SK-N-SH (cell line): Measurements from ENCODE around the gene CHD5. TPM values are rescaled to one million over a fixed set of nuclear protein-coding genes. Genes with fewer than 3 reads are reported as not detected.

Experiments used
- CTCF ChIA-PET: fragments of 300-600, 350-600 bp; formaldehyde crosslinking; extraction: SDS; loops from one replicate; lab custom pipeline; 2021; lab: Yijun Ruan, JAX
- POLR2A ChIA-PET: fragments of 350-600 bp; sonication (Branson Sonifier 250); formaldehyde crosslinking; extraction: SDS; loops from one replicate; lab custom pipeline; 2020; ENCODE audit warnings: antibody characterized with exemption, inconsistent platforms; lab: Yijun Ruan, JAX
- DNase-seq: peaks from one replicate; pipeline ENCODE4 v3.0.0; 2012
- H2AFZ ChIP-seq: fragments of 200-600 bp; sonication (generic); 2 replicates; pipeline ENCODE4 v1.8.1; 2016; ENCODE audit warnings: antibody characterized with exemption, mild to moderate bottlenecking, low read depth
- H3F3A ChIP-seq: fragments of 200-600 bp; sonication (generic); replicated peaks from 2 replicates; pipeline ENCODE3; 2016; ENCODE audit warnings: antibody characterized with exemption, mild to moderate bottlenecking; ENCODE audit not compliant: insufficient read depth
- H3K27ac ChIP-seq, 2 experiments: fragments of 200-500 bp in 1 of 2; fragments of 200-600 bp in 1 of 2; sonication (Bioruptor generic) in 1 of 2; sonication (generic), shearing (Covaris generic) in 1 of 2; 2 replicates each; pipeline versions ENCODE4 v1.5.1 to v1.6.1; 2014 to 2016; ENCODE audit warnings: low read depth in 2 of 2, inconsistent platforms in 1 of 2, low read length in 1 of 2, mild to moderate bottlenecking in 1 of 2, mixed read lengths in 1 of 2
- H3K27me3 ChIP-seq: fragments of 200-600 bp; sonication (generic), shearing (Covaris generic); 2 replicates; pipeline ENCODE4 v1.6.1; 2016; ENCODE audit warnings: mixed run types; ENCODE audit not compliant: insufficient read depth
- H3K36me3 ChIP-seq, 2 experiments: fragments of 200-500 bp in 1 of 2; fragments of 200-600 bp in 1 of 2; sonication (Bioruptor generic) in 1 of 2; sonication (generic) in 1 of 2; replicated peaks in 1 of 2; 2 replicates each; pipeline versions ENCODE3 to v1.5.1; 2014 to 2016; ENCODE audit warnings: low read length in 1 of 2, mild to moderate bottlenecking in 1 of 2; ENCODE audit not compliant: insufficient read depth in 2 of 2, control insufficient read depth in 1 of 2
- H3K4me1 ChIP-seq, 2 experiments: fragments of 200-500 bp in 1 of 2; fragments of 200-600 bp in 1 of 2; sonication (Bioruptor generic) in 1 of 2; sonication (generic), shearing (Covaris generic) in 1 of 2; 2 replicates each; pipeline versions ENCODE4 v1.5.1 to v1.6.1; 2014 to 2016; ENCODE audit warnings: low read depth in 1 of 2, low read length in 1 of 2, mixed run types in 1 of 2; ENCODE audit not compliant: insufficient read depth in 2 of 2, control insufficient read depth in 1 of 2
- H3K4me2 ChIP-seq: fragments of 200-600 bp; sonication (generic), shearing (Covaris generic); 2 replicates; pipeline ENCODE4 v1.6.1; 2017; ENCODE audit warnings: mixed run types
- H3K4me3 ChIP-seq, 2 experiments: fragments of 200-500 bp in 1 of 2; fragments of 200-600 bp in 1 of 2; sonication (Bioruptor generic) in 1 of 2; sonication (generic), shearing (Covaris generic) in 1 of 2; 2 replicates each; pipeline versions ENCODE4 v1.5.1 to v1.8.1; 2014 to 2016; ENCODE audit warnings: low read depth in 2 of 2, inconsistent platforms in 1 of 2, low read length in 1 of 2, mild to moderate bottlenecking in 1 of 2, mixed read lengths in 1 of 2, moderate library complexity in 1 of 2
- H3K79me2 ChIP-seq: fragments of 200-600 bp; sonication (generic); 2 replicates; pipeline ENCODE4 v1.8.1; 2017; ENCODE audit warnings: mild to moderate bottlenecking; ENCODE audit not compliant: insufficient read depth
- H3K9ac ChIP-seq: fragments of 200-600 bp; sonication (generic); 2 replicates; pipeline ENCODE4 v1.6.1; 2017; ENCODE audit warnings: mixed run types
- H3K9me2 ChIP-seq: fragments of 200-600 bp; sonication (generic); 2 replicates; pipeline ENCODE4 v1.6.1; 2017; ENCODE audit warnings: mixed run types
- H3K9me3 ChIP-seq: fragments of 200-600 bp; sonication (generic); 2 replicates; pipeline ENCODE4 v1.6.1; 2017; ENCODE audit warnings: mixed run types, mild to moderate bottlenecking, moderate library complexity
- H4K20me1 ChIP-seq: fragments of 200-600 bp; sonication (generic); 2 replicates; pipeline ENCODE4 v1.6.1; 2017; ENCODE audit warnings: mild to moderate bottlenecking, mixed run types; ENCODE audit not compliant: insufficient read depth
- EP300 ChIP-seq, 2 experiments: IDR thresholded peaks; 2 replicates each; pipeline versions ENCODE4 v1.4.0 to v1.6.1; 2012; ENCODE audit warnings: borderline replicate concordance in 1 of 2, low read depth in 1 of 2, low read length in 1 of 2
- EZH2phosphoT487 ChIP-seq: fragments of 200-600 bp; sonication (generic); IDR thresholded peaks from 2 replicates; pipeline ENCODE4 v1.6.1; 2017; ENCODE audit warnings: low read depth, mixed run types, mild to moderate bottlenecking, antibody characterized with exemption, moderate library complexity, borderline replicate concordance
- FOXM1 ChIP-seq: IDR thresholded peaks from 2 replicates; pipeline ENCODE4 v1.4.0; 2012; ENCODE audit warnings: low read depth, mild to moderate bottlenecking
- GATA2 ChIP-seq: sonication (generic); formaldehyde crosslinking; IDR thresholded peaks from 2 replicates; pipeline ENCODE4 v1.5.0; 2020; ENCODE audit warnings: mild to moderate bottlenecking, missing genetic modification reagents
- NRF1 ChIP-seq: IDR thresholded peaks from 2 replicates; pipeline ENCODE4 v1.6.1; 2012; ENCODE audit warnings: low read depth, mild to moderate bottlenecking, low read length
- RFX5 ChIP-seq: IDR thresholded peaks from 2 replicates; pipeline ENCODE4 v1.6.1; 2012; ENCODE audit warnings: mild to moderate bottlenecking, improper control_type of control experiment, low read length
- TAF1 ChIP-seq: IDR thresholded peaks from 2 replicates; pipeline ENCODE4 v1.6.1; 2012; ENCODE audit warnings: low read depth, mild to moderate bottlenecking, low read length, moderate library complexity, borderline replicate concordance
- TEAD4 ChIP-seq: IDR thresholded peaks from 2 replicates; pipeline ENCODE4 v1.4.0; 2012; ENCODE audit warnings: mild to moderate bottlenecking, borderline replicate concordance; ENCODE audit not compliant: insufficient read depth
- USF2 ChIP-seq: fragments of 150-350 bp; IDR thresholded peaks from 2 replicates; pipeline ENCODE4 v1.6.1; 2017; ENCODE audit warnings: antibody characterized with exemption, low read length, low read depth, borderline replicate concordance
- YY1 ChIP-seq: IDR thresholded peaks from 2 replicates; pipeline ENCODE4 v1.4.0; 2012; ENCODE audit warnings: low read depth, mild to moderate bottlenecking
- WGBS: methylation state at CpG from one replicate; pipeline ENCODE4 v1.1.6; 2017; ENCODE audit warnings: low lambda C conversion rate; 5-methylcytosine and 5-hydroxymethylcytosine counted together
- polyA plus RNA-seq, 3 experiments: library from polyadenylated mRNA; depleted of rRNA; stranded (reverse); fragments of >200 nt; gene quantifications; 2 replicates each; pipeline ENCODE4 v1.2.3, GENCODE V29; 2012

Gene CHD5
- polyA plus RNA-seq, 1 of the 3 experiments (the other 2 are of a cell fraction): 0.26 TPM

- POLR2A ChIA-PET: no interaction called here
- no peaks in the 10 kb centered on the region for H3K79me2 ChIP-seq
- no peak for TF ChIP-seq EZH2phosphoT487
- no peak for TF ChIP-seq TEAD4
- no peak for TF ChIP-seq FOXM1
- TF ChIP-seq EP300 (IDR thresholded peaks at IDR 0.05; ENCODE audit: borderline replicate concordance in 1 of 2, low read depth in 1 of 2, low read length in 1 of 2): no peak
- no peak for TF ChIP-seq TAF1
- TF ChIP-seq USF2: no peak
- TF ChIP-seq GATA2 (CRISPR knock-in tag): no peak
- CTCF ChIA-PET: interaction anchor here (1.4 to 1.6 kb wide), 2 partner anchors 10 to 104 kb away, joined by 3 to 5 read pairs; no protein-coding TSS in a partner anchor
- H3F3A ChIP-seq: peaks cover 4% of the 10 kb centered on the region
- H3K4me2 ChIP-seq: 0 out of 2 replicates have a peak overlapping the region, but pooled peaks have one; percentile 33
- H3K4me1 ChIP-seq: peaks cover 0 to 17% of the 10 kb centered on the region in 2 experiments; a peak in 1 of 4 replicates
- H3K4me3 ChIP-seq: no peak overlapping the region
- DNase-seq: no peak
- no peaks in the 10 kb centered on the region for H4K20me1 ChIP-seq
- H3K36me3 ChIP-seq: no peaks in the 10 kb centered on the region
- H3K9ac ChIP-seq: no peak overlapping the region
- H3K27ac ChIP-seq: no peak overlapping the region
- no peak overlapping the region for H2AFZ ChIP-seq
- H3K9me3 ChIP-seq: no peaks in the 10 kb centered on the region
- WGBS: no CpG with 5 or more reads among the region's 2 CpGs
- H3K9me2 ChIP-seq: no peaks in the 10 kb centered on the region
- H3K27me3 ChIP-seq: no peaks in the 10 kb centered on the region
Measured at GRCh38 chr1:6157132-6157527, 23.0 kb downstream of the CHD5 start.

- CTCF ChIA-PET: interaction anchor here (1.2 kb wide), 1 partner anchor 73 kb away, joined by 7 read pairs; no protein-coding TSS in a partner anchor
- Histone ChIP-seq H3K27ac (no peak overlapping the region), H3F3A (peaks cover 4% of the 10 kb centered on the region), H3K79me2 (no peaks in the 10 kb centered on the region), H2AFZ (no peak overlapping the region), H3K4me1 (no peaks in the 10 kb centered on the region; a peak in 1 of 4 replicates), H4K20me1 (no peaks in the 10 kb centered on the region), H3K36me3 (no peaks in the 10 kb centered on the region), H3K9ac (no peak overlapping the region), H3K9me3 (no peaks in the 10 kb centered on the region), H3K9me2 (no peaks in the 10 kb centered on the region), H3K4me3 (no peak overlapping the region), H3K27me3 (no peaks in the 10 kb centered on the region), H3K4me2 (no peak overlapping the region)
- no peak for TF ChIP-seq YY1
- no peak for TF ChIP-seq NRF1
- TF ChIP-seq RFX5: no peak
- POLR2A ChIA-PET: no interaction called here
- no peak for DNase-seq
- WGBS: 60% methylated on average over 1 of the region's 26 CpGs
Measured at GRCh38 chr1:6154525-6155319, 25.4 kb downstream of the CHD5 start.
